Daoy (cell line): ENCODE results near the gene METTL17. TPM values are rescaled to one million over a fixed set of nuclear protein-coding genes. Genes with fewer than 3 reads are reported as not detected.
"Not testable (repeated sequence)": the region's sequence is repeated elsewhere in the genome, so short reads cannot be mapped to it uniquely, and the experiment has no call there.

Experiments
- DNase-seq: peaks from one replicate; pipeline ENCODE4 v3.0.0-alpha.2; 2015; ENCODE audit warnings: low read depth
- total RNA-seq: library from RNA; depleted of rRNA; stranded (reverse); fragments of >200 nt; shearing (Covaris generic); gene quantifications from 2 replicates; pipeline ENCODE4 v1.2.3, GENCODE V29; 2014

Gene METTL17
- total RNA-seq, 1 experiment from 2014 or later: 106 TPM

DNA sequence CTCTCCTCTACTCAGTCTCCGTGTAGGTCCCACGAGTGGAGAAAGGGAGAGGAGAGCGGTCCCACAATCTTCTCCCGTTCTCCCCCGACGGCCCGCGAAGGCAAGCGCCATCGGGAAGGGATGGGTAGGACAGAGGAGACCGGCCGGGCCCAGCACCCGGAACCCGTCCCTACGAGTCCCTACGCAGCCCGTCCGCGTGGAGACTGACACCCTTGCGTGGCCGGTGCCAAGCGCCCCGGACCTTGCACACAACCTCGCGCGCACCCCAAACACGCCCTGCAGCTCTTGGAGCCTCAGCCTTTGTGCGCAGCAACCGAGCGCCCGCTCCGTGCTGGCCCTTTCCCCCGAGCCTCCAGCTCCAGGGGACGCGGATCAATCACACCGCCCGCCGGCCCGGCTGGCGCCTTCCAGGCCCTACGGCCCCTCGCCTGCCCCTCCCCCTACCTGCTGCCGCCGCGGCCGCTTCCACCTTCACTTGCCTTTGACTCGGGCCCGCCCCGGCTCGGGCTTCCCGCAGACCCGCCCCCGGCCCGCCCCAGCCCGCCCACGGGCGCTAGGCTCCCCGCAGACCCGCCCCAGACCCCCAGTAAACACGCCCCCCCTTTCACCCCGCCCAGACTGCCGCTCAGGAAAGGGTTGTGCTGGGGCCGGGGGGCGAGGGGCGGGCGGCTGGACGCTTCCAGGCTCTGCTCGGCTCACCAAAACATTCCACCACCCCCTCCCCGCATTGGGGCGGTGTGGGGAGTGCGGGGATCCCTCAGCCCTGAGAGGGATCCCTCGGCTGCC is 35.0 kb downstream of the METTL17 start, which contains the start of gene NDRG2:
Gene NDRG2, minus strand, starts transcription at position 477 of the 786 bp plus-strand sequence. CDS start 1,746 bp downstream, outside the sequence.
- peak; percentile 70 for DNase-seq

DNA sequence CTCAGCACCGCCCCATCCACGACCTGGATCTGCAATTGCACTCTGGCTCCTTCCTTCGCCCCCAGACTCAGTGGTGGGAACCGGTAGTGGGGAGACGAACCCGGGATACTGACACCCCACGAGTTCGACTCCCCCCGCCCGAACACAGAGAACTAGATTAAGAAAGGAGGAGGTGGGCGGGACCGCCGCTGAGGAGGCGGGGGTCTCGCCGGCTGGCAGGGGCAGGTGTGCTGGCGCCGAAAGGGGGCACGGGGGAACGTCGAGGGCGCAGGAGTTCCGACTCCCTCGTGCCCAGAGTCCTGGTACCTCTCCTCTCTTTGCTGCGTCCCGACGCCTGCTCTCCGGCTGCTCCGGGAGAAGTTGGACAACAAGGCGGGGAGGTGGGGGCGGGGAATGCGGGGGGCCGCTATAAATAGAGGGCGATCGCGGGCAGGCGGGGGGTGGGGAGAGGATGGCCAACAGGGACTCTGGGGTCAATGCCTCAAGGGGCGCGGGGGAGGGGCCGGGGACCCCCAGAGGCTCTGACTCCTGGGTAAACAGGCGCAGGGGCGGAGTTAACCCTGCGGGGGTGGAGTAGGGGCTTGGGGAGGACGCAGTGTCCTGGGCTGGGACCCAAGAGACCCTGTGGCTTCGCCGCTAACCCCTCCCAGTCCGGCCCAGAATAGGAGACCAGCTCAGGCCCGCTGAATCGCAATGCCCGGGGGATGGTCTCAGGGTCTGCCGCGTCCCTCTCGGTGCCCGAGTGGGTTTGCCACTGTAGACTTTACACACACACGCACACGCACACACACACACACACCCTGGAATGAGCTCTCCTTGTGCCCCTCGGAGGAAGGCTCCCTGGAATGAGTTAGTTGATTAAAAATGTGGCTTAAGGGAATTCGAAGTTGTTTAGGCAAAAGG is 35.8 kb downstream of the METTL17 start:
- DNase-seq: peak; percentile 16

DNA sequence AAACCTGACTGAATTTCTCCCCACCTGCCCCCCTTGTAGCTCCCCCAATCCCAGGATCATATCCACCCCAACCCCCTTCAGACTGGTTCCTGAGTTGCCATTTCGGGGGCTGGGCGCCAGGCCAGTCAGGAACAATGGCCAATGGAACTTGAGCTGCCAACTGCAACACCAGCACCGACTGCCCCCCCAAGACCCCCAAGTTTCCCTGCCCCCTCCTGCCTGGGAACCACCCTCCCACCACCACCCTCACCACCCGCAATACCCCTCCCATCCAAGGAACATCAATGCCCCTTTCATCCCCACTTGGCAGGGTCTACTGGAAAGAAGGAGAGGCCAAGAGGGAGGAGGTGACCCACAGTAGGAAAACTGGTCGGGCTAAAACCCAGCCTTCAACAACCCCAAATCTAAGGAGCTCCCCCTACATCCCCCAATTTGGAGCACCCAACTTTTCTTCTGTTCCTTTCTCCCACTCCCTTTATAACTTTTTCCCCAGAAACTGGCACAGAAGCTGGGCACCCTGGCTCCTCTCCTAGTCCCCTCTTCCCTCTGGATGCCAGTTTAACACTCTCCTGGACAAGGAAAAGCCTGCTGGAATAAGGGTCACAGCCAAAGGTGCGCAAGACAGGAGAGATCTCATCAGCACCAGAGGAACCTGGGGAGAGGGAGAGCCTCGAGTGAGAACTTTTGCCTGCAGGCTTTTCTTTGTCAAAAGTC is 36.7 kb downstream of the METTL17 start:
- no peak for DNase-seq

DNA sequence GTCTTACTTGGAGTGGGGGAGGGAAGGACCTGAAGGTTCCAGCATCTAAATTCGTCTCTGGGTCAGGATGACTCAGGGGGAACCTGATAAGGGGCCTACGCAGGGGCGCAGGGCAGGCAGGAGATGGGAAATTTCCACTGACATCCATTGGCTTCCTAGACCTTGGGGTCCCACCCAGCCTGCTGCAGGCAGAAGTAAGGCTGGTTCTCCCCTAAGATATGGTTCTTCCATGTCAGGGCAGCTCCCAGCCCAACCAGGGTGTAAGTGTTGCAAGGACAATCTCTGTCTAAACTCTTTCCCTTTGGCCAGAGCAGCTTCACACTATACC is 37.2 kb downstream of the METTL17 start:
- peak; percentile 27 for DNase-seq

DNA sequence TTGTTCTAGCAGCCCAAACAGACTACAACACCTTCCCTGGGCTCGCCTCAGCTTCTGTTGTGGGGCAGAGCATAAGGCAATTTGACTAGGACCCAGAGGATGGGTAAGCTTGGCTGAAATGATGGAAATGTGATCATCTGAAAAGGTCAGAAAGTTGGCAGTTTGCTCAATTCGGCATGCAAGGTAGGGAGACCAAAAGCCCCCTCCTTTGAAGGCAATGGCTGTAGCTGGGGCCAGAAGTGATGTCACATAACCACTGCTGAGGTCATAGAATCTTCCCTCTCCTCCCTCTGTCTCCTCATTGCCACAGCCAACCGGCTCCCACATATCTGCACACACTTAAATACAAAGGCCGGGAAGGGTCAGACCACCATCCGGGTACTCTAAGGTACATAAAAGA is 40.1 kb downstream of the METTL17 start, which contains the start of gene TPPP2:
Gene TPPP2, plus strand, starts transcription at position 301 of the 400 bp plus-strand sequence. CDS start 365 bp downstream, outside the sequence.
- no peak for DNase-seq

DNA sequence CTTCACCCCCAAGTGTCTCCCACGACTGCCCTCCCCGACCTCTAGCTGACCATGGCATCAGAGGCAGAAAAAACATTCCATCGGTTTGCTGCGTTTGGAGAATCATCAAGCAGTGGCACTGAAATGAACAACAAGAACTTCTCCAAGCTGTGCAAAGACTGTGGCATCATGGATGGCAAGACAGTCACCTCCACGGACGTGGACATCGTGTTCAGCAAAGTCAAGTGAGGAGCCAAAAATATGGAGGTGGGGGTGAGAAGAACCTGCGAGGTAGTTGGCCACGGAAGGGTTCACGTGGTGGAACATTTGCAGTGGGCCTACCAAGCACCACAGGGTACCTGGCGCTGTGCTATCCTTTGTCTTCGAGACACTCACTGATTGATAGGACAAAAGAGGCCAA is 40.8 kb downstream of the METTL17 start:
- no peak for DNase-seq

DNA sequence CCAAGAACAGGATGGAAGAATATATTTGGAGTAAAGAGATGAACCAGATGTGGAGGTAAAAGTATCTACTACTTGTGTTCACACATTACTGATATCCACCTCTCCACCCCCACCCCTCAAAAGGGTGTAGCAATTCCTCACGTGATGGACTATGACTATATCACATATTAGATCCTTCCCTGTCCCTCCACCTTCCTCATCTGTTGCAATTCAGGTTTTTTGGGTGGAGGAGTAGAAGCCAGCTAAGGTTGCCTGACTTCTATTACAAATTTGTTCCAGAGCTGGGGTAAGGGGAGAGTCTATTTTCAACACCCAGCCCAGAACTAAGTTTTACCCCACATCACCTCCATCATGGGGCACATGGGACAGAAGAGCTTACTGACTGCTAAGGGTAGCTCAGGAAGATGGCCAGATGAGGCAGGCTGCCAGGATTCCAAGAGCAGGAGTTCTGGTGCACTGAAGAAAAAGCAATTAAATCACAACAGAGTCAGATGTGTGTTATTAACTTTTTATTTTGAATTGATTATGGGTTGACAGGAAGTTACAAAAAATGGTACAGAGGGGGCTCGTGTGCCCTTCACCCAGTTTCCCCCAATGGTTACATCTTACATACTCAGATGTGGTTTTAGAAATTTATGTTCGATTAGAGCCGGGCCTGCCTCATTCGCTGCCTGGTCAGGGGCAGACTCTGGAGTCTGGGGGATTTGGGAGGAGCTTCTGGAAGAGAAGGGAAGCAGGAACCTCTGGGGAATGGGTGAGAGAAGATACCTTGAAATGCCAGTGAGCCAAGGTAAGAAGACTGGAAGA is 42.7 kb downstream of the METTL17 start:
- no peak for DNase-seq

DNA sequence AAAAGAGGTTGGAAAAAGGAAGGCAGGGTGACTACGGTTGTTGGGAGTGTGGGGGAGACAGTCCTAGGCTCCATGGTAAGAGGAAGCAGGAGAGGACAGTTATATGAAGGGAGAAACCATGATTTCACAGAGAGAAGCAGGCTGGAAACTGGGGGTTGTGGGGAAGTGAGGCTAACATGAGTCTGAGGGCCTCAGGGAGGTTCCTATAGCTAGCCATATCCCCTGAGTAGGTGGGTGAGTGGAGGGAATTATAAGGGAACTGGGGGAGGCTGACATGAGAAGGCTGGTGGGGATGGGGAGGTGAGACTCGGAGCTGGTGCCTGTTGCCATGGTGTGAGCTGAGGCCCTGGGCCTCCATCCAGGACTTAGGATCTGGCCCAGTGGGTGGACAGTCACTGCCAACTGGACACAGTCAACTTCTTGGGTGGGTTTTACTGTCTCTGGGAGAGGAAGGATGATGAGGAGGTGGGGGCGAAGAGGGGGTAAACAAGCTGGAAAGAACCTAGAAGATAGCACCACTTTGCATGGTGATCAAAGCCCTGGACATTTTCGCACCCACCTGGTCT is 43.4 kb downstream of the METTL17 start:
- no peak for DNase-seq

DNA sequence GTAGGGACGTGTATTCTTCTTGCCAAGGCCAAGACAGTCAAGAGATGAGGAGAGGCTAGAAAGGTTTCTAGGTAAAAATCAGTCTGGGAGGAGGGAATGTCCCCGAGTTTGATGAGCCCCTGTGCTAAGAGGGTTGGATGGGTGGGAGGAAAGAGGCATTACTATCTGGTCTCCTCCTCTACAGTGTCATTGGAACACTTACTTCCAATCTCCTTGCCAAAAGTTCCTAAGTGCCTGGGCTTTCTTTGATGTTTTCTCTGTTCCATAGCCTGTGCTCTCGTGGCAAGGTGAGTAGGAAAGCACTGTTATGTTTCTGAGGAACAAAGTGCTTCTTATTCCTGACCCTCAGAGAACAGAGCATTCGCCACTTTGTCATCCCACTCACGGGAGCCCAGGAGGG is 44.9 kb downstream of the METTL17 start, which contains the start of gene RNASE13:
Gene RNASE13, minus strand, starts transcription at position 101 of the 400 bp plus-strand sequence. CDS start 519 bp downstream, outside the sequence.
- DNase-seq: no peak

DNA sequence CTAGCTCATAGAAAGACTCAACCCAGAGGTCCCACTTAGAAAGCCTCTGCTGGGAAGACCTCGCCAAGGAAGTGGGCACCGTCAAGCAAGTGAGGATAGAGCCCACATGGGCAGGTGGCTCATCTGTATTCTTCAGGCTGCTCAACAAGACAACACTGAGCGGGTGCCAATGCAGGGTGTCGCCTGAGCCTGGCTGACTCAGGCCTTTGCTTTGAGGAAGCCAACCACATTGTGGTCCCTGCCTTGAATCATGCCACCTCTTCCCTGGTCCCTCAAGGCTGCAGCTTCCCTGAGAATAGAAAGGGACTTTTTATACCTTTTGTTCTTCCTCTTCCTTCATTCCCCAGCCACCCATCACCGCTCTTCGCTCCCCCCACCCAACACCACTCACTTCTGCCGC is 47.0 kb downstream of the METTL17 start:
- peak; percentile 48 for DNase-seq

DNA sequence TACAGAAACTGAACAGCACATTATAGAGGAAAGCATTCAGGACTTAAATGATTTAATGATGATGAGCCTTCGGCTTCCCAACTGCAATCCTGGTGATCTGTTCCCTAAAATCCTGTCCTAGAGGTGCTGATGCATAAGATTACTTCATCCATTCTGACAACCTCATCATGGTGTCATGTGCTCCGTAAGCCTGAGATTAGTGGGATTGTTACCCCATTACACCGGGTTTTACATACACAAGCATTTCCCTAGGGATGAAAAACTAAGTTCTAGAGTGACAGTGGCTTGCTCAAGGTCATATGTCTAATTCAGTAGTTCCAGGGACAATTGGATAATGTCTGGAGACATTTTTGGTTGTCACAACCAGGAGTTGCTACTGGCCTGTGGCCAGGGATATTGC is 47.4 kb downstream of the METTL17 start:
- no peak for DNase-seq

DNA sequence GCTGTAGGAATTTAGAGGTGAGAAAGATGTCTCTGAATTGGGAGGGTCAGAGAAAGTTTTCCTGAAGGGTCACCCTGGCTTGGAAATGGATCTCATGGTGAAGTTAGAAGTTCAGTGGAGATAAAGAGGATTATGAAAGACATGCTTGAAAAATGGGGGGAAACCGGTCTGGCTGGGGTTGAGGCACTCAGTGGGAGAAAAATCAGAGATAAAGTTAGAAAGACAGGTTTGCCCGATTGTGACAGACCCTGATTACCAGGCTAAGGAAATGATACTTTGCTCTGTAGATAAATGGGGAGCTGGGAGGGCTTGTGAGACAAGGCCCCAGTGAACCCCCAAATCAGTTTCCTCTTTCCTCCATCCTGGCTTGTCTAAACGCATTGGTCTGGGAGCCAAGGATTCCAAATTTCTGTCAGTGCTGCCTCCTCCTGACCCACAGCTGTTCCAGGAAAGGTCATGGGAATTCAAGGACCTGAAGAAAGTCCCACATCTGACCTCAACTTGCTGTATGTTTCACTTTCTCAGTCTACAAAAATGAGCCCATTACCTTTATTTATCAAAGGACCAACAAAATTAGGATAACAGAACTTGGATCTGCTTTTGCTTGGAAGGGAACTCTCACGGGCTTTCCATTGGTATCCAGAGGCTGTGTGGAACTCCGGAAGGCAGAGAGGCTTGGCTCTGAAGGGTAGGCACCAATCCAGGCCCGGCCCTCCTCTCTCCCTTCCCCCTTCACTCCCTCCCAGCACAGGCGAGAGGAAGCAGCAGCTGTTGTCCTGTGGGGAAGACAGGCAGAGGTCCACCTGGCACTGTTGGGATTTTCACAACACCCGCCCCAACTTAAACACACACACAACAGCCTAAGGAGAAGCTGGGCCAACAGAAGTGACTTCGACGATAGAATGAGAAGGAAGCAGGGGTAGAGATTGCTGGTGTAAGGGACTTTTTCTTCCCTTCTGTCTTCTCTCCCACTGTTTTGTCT is 49.0 kb downstream of the METTL17 start:
- DNase-seq: no peak

DNA sequence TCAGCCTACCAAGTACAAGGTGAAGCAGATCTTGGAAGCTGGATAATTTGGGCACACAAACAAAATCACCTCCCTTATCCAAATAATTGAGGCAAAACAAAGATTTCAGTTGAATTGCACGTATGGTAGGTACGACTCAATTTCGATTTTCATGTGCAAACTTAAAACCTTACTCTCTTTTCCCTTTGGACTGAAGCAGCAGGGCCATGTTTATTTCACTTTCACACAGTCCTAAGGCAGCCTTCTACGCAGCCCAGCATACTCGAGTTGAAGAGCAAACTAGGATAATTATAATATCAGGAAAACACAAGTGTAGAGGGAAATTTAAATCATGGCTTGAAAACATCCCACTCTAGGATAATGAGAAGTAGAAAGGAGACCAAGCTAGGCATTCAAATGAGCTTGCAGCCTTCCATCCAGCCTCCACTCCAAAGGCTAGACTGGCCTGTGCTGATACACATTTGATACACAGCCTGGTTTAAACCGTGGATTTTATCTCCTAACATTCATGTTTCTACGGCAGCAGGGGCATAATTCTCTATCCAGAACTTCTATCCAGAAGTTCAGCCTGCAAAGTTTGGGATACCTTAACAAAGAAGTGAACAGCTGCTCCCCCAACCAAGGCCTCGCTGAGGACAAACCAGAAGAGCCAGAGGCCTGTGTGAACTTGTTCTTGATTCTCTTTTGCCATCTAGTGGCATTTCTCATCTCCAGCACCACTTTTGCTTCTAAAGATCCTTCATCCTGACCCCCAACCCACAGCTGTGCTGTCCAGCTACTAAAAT is 50.0 kb downstream of the METTL17 start:
- peak; percentile 46 for DNase-seq

DNA sequence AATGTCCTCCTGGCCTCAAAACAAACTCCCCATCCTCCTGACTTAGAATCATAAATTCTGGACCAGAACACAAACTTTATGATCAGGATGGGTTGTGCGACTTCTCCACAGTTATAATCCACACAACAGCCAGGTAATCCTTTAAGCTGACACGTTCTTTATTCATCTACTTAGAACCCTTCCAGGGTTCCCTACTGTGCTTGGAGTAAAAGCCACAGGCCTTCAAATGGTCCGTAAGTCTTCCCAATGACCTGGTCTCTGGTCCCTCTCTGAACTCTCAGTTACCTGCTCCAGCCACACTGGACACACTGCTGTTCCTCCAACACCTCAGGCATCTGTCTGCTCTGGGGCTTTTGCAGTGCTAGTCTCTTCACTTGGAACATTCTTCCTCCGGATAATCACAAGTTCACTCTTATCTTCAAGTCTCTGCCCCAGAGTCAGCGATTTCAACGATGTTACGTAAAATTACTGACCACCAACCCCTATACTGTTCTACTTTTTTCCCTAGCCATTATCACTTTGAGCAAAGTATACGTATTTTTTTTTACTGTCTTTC is 50.7 kb downstream of the METTL17 start:
- no peak for DNase-seq

DNA sequence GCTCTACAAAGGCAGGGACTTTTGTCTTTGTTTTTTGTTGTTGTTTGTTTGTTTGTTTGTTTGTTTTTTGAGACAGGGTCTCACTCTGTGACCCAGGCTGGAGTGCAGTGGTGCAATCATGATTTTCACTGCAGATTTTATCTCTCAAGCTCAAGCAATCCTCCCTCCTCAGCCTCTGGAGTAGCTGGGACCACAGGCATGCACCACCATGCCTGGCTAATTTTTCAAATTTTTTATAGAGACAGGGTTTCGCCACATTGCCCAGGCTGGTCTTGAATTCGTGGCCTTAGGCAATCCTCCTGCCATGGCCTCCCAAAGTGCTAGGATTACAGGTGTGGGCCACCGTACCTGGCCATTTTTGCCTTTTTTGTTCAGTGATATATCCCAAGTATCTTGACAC is 51.2 kb downstream of the METTL17 start:
- not testable (repeated sequence) for DNase-seq

DNA sequence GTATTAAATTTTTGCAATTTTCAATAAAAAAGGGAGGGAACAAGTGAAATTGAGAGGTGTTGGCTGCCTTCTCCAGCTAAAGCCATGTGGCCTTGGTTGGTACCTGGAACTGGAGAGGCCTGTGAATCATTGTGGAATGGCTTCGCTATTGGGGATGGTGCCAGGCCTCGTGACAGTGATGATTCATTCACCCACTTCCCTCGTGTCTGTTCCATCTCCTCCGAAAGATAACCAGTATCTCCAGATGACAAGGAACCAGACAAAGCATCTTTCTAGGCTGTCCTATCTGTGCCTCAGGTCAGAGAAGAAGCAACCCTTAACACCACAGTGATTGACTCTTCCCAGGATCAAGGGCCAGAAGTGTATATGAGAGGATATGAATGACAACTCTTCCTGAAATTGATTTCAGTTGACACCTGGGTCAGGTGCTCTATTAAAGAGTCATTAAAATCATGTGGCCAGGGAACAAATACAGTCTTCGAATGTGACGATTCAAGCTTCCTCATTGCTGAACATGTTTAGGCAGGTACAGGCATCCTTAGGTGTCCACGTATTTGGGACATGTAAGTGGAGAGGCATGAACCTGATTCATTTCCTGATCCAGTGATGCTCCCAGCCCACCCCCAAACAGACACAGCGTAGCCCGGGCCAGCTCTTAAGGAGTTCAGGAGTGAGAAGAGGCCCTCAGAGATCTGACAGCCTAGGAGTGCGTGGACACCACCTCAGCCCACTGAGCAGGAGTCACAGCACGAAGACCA is 52.1 kb downstream of the METTL17 start, which contains the start of gene RNASE7:
Gene RNASE7, plus strand, starts transcription at position 687 of the 758 bp plus-strand sequence. CDS start 631 bp downstream, outside the sequence.
- peak; percentile 49 for DNase-seq

DNA sequence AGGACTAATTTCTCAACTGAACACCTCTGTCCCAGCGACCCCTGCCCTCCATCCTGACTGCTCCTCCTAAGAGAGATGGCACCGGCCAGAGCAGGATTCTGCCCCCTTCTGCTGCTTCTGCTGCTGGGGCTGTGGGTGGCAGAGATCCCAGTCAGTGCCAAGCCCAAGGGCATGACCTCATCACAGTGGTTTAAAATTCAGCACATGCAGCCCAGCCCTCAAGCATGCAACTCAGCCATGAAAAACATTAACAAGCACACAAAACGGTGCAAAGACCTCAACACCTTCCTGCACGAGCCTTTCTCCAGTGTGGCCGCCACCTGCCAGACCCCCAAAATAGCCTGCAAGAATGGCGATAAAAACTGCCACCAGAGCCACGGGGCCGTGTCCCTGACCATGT is 53.1 kb downstream of the METTL17 start:
- peak; percentile 34 for DNase-seq
